Osteocyte (in vitro differentiated cells): Measurements from ENCODE around the gene RAD52. TPM values are rescaled to one million over a fixed set of nuclear protein-coding genes. Genes with fewer than 3 reads are reported as not detected.

ENCODE experiments used
- DNase-seq: peaks from one replicate; pipeline ENCODE4 v3.0.0; 2021; ENCODE audit warnings: mixed read lengths; ENCODE audit not compliant: unreplicated experiment; ENCODE audit errors: extremely low spot score
- H3K27ac Mint-ChIP-seq: one replicate; pipeline ENCODE4 v1.8.0; 2021; ENCODE audit warnings: mild to moderate bottlenecking, mixed read lengths; ENCODE audit not compliant: unreplicated experiment
- H3K27me3 Mint-ChIP-seq: one replicate; pipeline ENCODE4 v1.8.0; 2021; ENCODE audit warnings: mixed read lengths; ENCODE audit not compliant: unreplicated experiment
- H3K36me3 Mint-ChIP-seq: one replicate; pipeline ENCODE4 v1.8.0; 2021; ENCODE audit warnings: mixed read lengths; ENCODE audit not compliant: unreplicated experiment
- H3K4me1 Mint-ChIP-seq: one replicate; pipeline ENCODE4 v1.8.0; 2021; ENCODE audit warnings: mixed read lengths; ENCODE audit not compliant: unreplicated experiment
- H3K4me3 Mint-ChIP-seq: one replicate; pipeline ENCODE4 v1.8.0; 2021; ENCODE audit warnings: mild to moderate bottlenecking, moderate library complexity, mixed read lengths; ENCODE audit not compliant: unreplicated experiment
- H3K9me3 Mint-ChIP-seq: one replicate; pipeline ENCODE4 v1.8.0; 2021; ENCODE audit warnings: mixed read lengths; ENCODE audit not compliant: unreplicated experiment
- long read RNA-seq: library from polyadenylated mRNA; unstranded; transcript quantifications from one replicate; pipeline ENCODE4 v2.0.0, GENCODE V29; 2021
- total RNA-seq: library from RNA; stranded (reverse); gene quantifications from 2 replicates; pipeline ENCODE4 v1.2.1, GENCODE V29; 2021
- TF ChIP-seq, protein P1 (sequence below): fragments of 200-600 bp; sonication (generic); IDR thresholded peaks from 2 replicates; pipeline ENCODE4 v1.5.0; 2021; ENCODE audit warnings: antibody characterized with exemption, mild to moderate bottlenecking, moderate library complexity

Gene RAD52
- 15.4 and 17.8 TPM in 2 replicates for total RNA-seq
- long read RNA-seq, partial matches to known transcripts = 3 of 21 reads
- long read RNA-seq, other reads (novel, unspliced or antisense) = 13 of 21 reads

DNA sequence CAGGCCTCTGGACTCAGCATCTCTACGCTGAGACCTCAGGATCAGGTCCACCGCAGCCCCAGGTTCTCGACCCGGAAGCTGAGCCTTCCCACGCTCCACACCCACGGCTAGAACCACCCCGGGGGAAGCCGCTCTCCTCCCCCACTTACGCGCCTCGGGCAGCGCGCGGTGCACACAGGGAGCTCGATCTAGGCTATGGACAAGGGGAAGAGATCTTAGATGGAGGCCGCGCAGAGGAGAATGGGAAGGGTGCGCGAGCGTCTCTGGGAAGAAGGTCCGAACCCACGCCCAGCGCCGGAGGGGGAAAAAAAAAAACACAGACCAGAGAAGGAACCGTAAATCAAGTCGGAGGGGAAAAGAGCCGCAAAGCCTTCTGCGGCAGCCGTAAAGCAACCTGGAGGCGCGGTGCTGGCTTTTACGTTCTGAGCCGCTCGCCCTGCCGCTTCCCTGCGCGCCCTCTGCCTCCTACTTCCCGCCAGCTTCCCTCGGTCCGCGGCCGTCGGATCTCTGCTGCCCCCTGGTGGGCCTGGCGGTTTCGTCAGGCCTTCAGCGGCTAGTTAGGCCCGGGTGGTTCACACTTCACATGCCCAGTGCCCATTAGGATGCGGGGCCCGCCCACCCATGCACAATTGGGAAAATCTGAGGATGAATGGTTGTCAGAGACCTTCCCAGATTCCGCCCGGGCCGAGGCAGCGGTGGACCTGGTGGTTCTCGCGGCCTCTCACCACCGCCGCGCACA lies at the start of gene RAD52:
Gene RAD52 (minus strand): TSS at position 242 of the 739 bp plus-strand sequence. CDS start 16,636 bp downstream, outside the sequence.
- Mint-ChIP-seq H3K36me3 (no peaks in the 10 kb centered on the region), H3K27me3 (no peaks in the 10 kb centered on the region), H3K27ac (peak within 1 kb of the TSS; percentile 94), H3K9me3 (no peaks in the 10 kb centered on the region), H3K4me1 (peaks cover 29% of the 10 kb centered on the region), H3K4me3 (peak within 1 kb of the TSS; percentile 96)
- TF ChIP-seq, protein P1, sequence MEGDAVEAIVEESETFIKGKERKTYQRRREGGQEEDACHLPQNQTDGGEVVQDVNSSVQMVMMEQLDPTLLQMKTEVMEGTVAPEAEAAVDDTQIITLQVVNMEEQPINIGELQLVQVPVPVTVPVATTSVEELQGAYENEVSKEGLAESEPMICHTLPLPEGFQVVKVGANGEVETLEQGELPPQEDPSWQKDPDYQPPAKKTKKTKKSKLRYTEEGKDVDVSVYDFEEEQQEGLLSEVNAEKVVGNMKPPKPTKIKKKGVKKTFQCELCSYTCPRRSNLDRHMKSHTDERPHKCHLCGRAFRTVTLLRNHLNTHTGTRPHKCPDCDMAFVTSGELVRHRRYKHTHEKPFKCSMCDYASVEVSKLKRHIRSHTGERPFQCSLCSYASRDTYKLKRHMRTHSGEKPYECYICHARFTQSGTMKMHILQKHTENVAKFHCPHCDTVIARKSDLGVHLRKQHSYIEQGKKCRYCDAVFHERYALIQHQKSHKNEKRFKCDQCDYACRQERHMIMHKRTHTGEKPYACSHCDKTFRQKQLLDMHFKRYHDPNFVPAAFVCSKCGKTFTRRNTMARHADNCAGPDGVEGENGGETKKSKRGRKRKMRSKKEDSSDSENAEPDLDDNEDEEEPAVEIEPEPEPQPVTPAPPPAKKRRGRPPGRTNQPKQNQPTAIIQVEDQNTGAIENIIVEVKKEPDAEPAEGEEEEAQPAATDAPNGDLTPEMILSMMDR = peak; percentile 98
- DNase-seq = peak; percentile 99

- TF ChIP-seq, protein P1 = no peak
- no peak overlapping the region for H3K4me3 Mint-ChIP-seq
- no peak for DNase-seq
- no peaks in the 10 kb centered on the region for H3K9me3 Mint-ChIP-seq
- no peak overlapping the region for H3K27ac Mint-ChIP-seq
- no peaks in the 10 kb centered on the region for H3K27me3 Mint-ChIP-seq
- peaks cover 14% of the 10 kb centered on the region for H3K4me1 Mint-ChIP-seq
- H3K36me3 Mint-ChIP-seq = no peaks in the 10 kb centered on the region
These were observed 48.8 kb upstream of the RAD52 start for GRCh38 chr12:998020-998874.

DNA sequence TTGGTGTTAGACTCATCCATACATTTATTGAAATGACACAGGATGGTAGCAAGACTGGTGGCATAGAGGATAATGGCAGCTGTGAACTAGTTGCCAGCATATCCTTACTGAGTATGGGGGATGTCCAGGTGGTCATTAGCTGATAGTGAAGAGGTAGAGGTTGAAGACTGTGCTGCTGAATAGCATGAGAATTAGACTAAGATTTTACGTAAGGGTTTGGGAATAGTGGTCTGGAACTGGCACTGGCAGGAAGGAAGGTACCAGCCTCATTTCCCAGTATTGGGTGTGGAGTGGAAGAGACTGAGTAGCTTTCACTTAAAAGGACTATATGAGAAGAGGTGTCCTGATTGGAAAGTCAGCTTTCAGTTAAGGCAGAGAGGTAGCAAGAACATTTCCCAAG lies 48.0 kb upstream of the RAD52 start:
- H3K36me3 Mint-ChIP-seq = no peaks in the 10 kb centered on the region

GRCh38 chr12:996881-997280 lies 47.4 kb upstream of the RAD52 start:
- Mint-ChIP-seq H3K27ac (no peak overlapping the region), H3K4me1 (peaks cover 24% of the 10 kb centered on the region)
- TF ChIP-seq, protein P1 = no peak

More for the DNA sequence above, 48.0 kb upstream of the RAD52 start:
- Mint-ChIP-seq H3K9me3 (no peaks in the 10 kb centered on the region), H3K4me1 (peaks cover 17% of the 10 kb centered on the region), H3K4me3 (no peak overlapping the region), H3K27ac (no peak overlapping the region), H3K27me3 (no peaks in the 10 kb centered on the region)
- no peak for DNase-seq
- TF ChIP-seq, protein P1 = no peak

DNA sequence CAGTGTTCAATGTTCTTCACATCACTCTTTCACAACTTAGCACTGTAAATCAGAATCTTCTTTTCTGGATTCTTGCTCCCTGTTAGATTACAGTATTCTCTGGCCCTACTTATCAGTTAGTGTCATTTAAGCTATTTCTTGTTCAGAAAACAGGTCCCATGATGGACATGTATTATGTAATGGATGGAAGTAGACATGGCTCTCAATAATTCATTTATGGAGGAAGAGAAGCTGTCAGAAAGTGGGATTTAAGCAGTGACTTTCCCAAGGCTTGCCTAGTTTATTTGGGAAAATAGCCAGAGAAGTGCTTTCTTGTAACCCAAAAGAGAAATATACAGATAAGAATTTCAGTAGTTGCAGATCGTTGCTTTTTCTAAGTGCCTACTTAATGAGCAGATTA lies 43.2 kb upstream of the RAD52 start:
- H3K9me3 Mint-ChIP-seq = no peaks in the 10 kb centered on the region
- DNase-seq = no peak
- H3K4me3 Mint-ChIP-seq = peak overlapping the region; percentile 88
- TF ChIP-seq, protein P1 = no peak
- no peaks in the 10 kb centered on the region for H3K27me3 Mint-ChIP-seq
- no peaks in the 10 kb centered on the region for H3K36me3 Mint-ChIP-seq
- H3K27ac Mint-ChIP-seq = peak overlapping the region; percentile 91
- peaks cover 48% of the 10 kb centered on the region for H3K4me1 Mint-ChIP-seq

More at GRCh38 chr12:996881-997280, 47.4 kb upstream of the RAD52 start:
- Mint-ChIP-seq H3K27me3 (no peaks in the 10 kb centered on the region), H3K9me3 (no peaks in the 10 kb centered on the region), H3K4me3 (no peak overlapping the region), H3K36me3 (no peaks in the 10 kb centered on the region)
- no peak for DNase-seq
